Spleen (tissue), 11 donors: Measurements from ENCODE around the gene SLC35F5. TPM values are rescaled to one million over a fixed set of nuclear protein-coding genes. Genes with fewer than 3 reads are reported as not detected.
"Not testable (repeated sequence)": the region's sequence is repeated elsewhere in the genome, so short reads cannot be mapped to it uniquely, and the experiment has no call there.

Experiments used
- DNase-seq: peaks from one replicate; pipeline ENCODE4 v3.0.0-alpha.2; 2020
- H3K27ac ChIP-seq, 8 donors: fragments of 200-600 bp; sonication (generic) in 7 of 8; 1 replicate in 4 of 8; 2 replicates in 4 of 8; pipeline versions ENCODE4 v1.5.0 to v1.8.0; 2016 to 2021; ENCODE audit warnings: inconsistent platforms in 4 of 8, mild to moderate bottlenecking in 4 of 8, moderate library complexity in 1 of 8
- H3K27me3 ChIP-seq, 7 donors: fragments of 200-600 bp; sonication (generic) in 6 of 7; replicated peaks in 1 of 7; 1 replicate in 4 of 7; 2 replicates in 3 of 7; pipeline versions ENCODE4 v1.5.0 to v1.8.0; 2016 to 2021; ENCODE audit warnings: inconsistent platforms in 3 of 7, mild to moderate bottlenecking in 1 of 7
- H3K36me3 ChIP-seq, 6 donors: fragments of 200-600 bp; sonication (generic) in 5 of 6; 1 replicate in 4 of 6; 2 replicates in 2 of 6; pipeline versions ENCODE4 v1.5.0 to v1.8.0; 2016 to 2021; ENCODE audit warnings: inconsistent platforms in 2 of 6
- H3K4me1 ChIP-seq, 6 donors: fragments of 200-600 bp; sonication (generic) in 5 of 6; 1 replicate in 3 of 6; 2 replicates in 3 of 6; pipeline versions ENCODE4 v1.5.0 to v1.8.0; 2016 to 2021; ENCODE audit warnings: inconsistent platforms in 3 of 6
- H3K4me3 ChIP-seq, 8 donors: fragments of 200-600 bp; sonication (generic) in 7 of 8; 1 replicate in 4 of 8; 2 replicates in 4 of 8; pipeline versions ENCODE4 v1.5.0 to v1.8.0; 2016 to 2021; ENCODE audit warnings: inconsistent platforms in 4 of 8, mild to moderate bottlenecking in 4 of 8, moderate library complexity in 2 of 8
- H3K9me3 ChIP-seq, 8 donors: fragments of 200-600 bp; sonication (generic) in 7 of 8; 1 replicate in 4 of 8; 2 replicates in 4 of 8; pipeline versions ENCODE4 v1.5.0 to v1.8.0; 2016 to 2021; ENCODE audit warnings: inconsistent platforms in 4 of 8
- POLR2A ChIP-seq, 3 donors: fragments of 450-650 bp; IDR thresholded peaks; one replicate each; pipeline ENCODE4 v1.5.1; 2017; ENCODE audit warnings: antibody characterized with exemption in 3 of 3, mild to moderate bottlenecking in 1 of 3
- POLR2AphosphoS5 ChIP-seq, 3 donors: sonication (generic); formaldehyde crosslinking; IDR thresholded peaks; one replicate each; pipeline ENCODE4 v1.5.1; 2017; ENCODE audit warnings: antibody characterized with exemption in 3 of 3
- WGBS, 5 donors: extraction: QIAGEN DNeasy Blood & Tissue Kit in 3 of 5; methylation state at CpG; one replicate each; pipeline versions ENCODE4 v1.1.5 to v1.1.7; 2013 to 2018; 5-methylcytosine and 5-hydroxymethylcytosine counted together
- intact Hi-C: fragments of 100-400 bp; cut with DNase I; formaldehyde crosslinking; loops from one replicate; pipeline ENCODE4 v1.15.0; 2023; ENCODE audit warnings: low total_unique reads
- polyA plus RNA-seq, 3 donors: library from polyadenylated mRNA; stranded (reverse); fragments of 200-250 nt; gene quantifications; one replicate each; pipeline ENCODE4 v1.2.1, GENCODE V29; 2013
- total RNA-seq, 7 donors: library from RNA; depleted of rRNA in 3 of 7; stranded (reverse); fragments of >200 nt in 3 of 7; fragmentation: NEBNext Ultra II Directional in 4 of 7; extraction: Animal tissue kit (Norgen Biotek cat#: 25700) in 4 of 7; gene quantifications; one replicate each; pipeline versions ENCODE4 v1.1.0 to v1.2.1, GENCODE V29; 2016 to 2021
- TF ChIP-seq, protein P1 (sequence below), 11 experiments: fragments of 200-600 bp in 7 of 11; fragments of 450-650 bp in 4 of 11; sonication (generic) in 4 of 11; IDR thresholded peaks in 8 of 11; conservative IDR thresholded peaks in 3 of 11; 1 replicate in 7 of 11; 2 replicates in 4 of 11; pipeline versions ENCODE4 v1.4.0 to v1.8.0; 2016 to 2021; ENCODE audit warnings: antibody characterized with exemption in 11 of 11, inconsistent platforms in 4 of 11, mild to moderate bottlenecking in 1 of 11
- donor health status: healthy with polysubstance abuse.
- donor health status: DM: no; HTN: no; CAD: no; lungs with moderate emphysema.
- donor health status: DM: no; HTN: no; CAD: no.
- donor health status: Bipolar disorder and iron deficiency.
- donor health status: healthy.
- donor health status: DM: no; HTN: no; CAD: no.
- donor health status: DM: yes; HTN: yes; CAD: no.

SLC35F5 gene
- total and polyA plus RNA-seq, 10 donors = 10.4 to 104 (median 56.1) TPM

DNA sequence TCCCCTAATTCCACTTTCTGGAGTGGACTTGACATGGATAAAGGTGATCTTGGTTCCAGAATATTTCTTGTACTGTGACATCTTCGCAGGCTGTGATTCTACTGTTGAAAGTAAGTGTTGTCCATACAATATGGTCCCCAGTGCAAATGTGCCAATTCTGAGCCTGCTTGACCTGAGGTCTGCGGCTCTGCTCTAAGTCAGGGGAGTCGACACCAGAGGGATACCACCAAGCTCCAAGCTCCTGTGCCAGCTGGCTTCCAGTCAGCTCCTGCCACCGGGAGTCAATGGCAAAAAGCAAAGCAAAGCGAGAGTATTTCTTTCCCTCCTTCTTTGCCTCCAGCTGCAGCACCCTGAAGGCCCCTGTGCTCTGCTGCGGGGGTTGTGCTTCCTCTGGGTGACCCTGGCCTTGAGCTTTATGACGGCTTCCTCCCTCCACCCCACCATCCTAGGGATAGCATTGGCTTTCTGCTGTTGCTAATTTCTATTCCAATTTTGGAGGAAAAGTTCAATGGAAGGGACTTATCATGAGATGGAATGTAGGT is 50.4 kb downstream of the SLC35F5 start:
- H3K36me3 ChIP-seq = peaks cover 0 to 33% (median 3%) of the 10 kb centered on the region in 6 donors
- intact Hi-C loops = no loop called here
- peak overlapping the region; percentile 0 to 54 (median 42) for H3K27ac ChIP-seq
- H3K9me3 ChIP-seq = peaks cover 0 to 8% (median 0%) of the 10 kb centered on the region in 8 donors
- peaks cover 0 to 12% (median 6%) of the 10 kb centered on the region in 6 donors for H3K4me1 ChIP-seq
- H3K4me3 ChIP-seq = no peak overlapping the region
- DNase-seq = no peak
- H3K27me3 ChIP-seq = no peaks in the 10 kb centered on the region
- WGBS, 5 donors = 56 to 71% (median 62%) methylated on average over 7 of the region's 7 CpGs
- no peak for TF ChIP-seq POLR2A (IDR thresholded peaks at IDR 0.05)
- TF ChIP-seq, protein P1, sequence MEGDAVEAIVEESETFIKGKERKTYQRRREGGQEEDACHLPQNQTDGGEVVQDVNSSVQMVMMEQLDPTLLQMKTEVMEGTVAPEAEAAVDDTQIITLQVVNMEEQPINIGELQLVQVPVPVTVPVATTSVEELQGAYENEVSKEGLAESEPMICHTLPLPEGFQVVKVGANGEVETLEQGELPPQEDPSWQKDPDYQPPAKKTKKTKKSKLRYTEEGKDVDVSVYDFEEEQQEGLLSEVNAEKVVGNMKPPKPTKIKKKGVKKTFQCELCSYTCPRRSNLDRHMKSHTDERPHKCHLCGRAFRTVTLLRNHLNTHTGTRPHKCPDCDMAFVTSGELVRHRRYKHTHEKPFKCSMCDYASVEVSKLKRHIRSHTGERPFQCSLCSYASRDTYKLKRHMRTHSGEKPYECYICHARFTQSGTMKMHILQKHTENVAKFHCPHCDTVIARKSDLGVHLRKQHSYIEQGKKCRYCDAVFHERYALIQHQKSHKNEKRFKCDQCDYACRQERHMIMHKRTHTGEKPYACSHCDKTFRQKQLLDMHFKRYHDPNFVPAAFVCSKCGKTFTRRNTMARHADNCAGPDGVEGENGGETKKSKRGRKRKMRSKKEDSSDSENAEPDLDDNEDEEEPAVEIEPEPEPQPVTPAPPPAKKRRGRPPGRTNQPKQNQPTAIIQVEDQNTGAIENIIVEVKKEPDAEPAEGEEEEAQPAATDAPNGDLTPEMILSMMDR (IDR thresholded peaks at IDR 0.05 in 8 of 11, conservative IDR thresholded peaks at IDR 0.05 in 3 of 11) = no peak
- peak in 2 of 3 donors; percentile 34 to 66 for TF ChIP-seq POLR2AphosphoS5 (IDR thresholded peaks at IDR 0.05)

DNA sequence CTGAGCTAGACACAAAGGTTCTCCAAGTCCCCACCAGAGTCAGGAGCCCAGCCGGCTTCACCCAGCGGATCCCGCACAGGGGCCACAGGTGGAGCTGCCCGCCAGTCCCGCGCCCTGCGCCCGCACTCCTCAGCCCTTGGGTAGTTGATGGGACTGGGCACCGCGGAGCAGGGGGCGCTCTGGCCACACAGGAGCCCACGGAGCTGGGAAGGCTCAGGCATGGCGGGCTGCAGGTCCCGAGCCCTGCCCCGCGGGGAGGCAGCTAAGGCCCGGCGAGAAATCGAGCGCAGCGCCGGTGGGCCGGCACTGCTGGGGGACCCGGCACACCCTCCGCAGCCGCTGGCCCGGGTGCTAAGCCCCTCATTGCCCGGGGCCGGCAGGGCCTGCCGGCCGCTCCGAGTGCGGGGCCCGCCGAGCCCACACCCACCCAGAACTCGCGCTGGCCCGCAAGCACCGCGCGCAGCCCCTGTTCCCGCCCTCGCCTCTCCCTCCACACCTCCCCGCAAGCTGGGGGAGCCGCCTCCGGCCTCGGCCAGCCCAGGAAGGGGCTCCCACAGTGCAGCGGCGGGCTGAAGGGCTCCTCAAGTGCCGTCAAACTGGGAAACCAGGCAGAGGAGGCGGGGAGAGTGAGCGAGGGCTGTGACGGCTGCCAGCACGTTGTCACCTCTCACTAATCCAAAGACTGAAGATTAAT is 52.0 kb downstream of the SLC35F5 start:
- intact Hi-C loops, H3K27ac ChIP-seq, H3K4me3 ChIP-seq, DNase-seq, H3K27me3 ChIP-seq, H3K9me3 ChIP-seq: not testable (repeated sequence)
- H3K36me3 ChIP-seq = peaks cover 0 to 21% (median 3%) of the 10 kb centered on the region in 6 donors
- 90 to 99% (median 95%) methylated on average over 5 to 54 of the region's 54 CpGs for WGBS, 5 donors
- peak in 1 of 3 donors; percentile 24 for TF ChIP-seq POLR2AphosphoS5 (IDR thresholded peaks at IDR 0.05)
- H3K4me1 ChIP-seq = peaks cover 3 to 26% (median 15%) of the 10 kb centered on the region in 6 donors

- WGBS, 5 donors = 90 to 94% (median 94%) methylated on average over 24 to 25 of the region's 25 CpGs
- intact Hi-C loops = no loop called here
- TF ChIP-seq POLR2AphosphoS5 (IDR thresholded peaks at IDR 0.05) (no peak), POLR2A (IDR thresholded peaks at IDR 0.05) (no peak)
- TF ChIP-seq, protein P1 (IDR thresholded peaks at IDR 0.05 in 8 of 11, conservative IDR thresholded peaks at IDR 0.05 in 3 of 11) = no peak
- H3K36me3 ChIP-seq = peaks cover 0 to 17% (median 3%) of the 10 kb centered on the region in 6 donors
- H3K9me3 ChIP-seq = peaks cover 0 to 8% (median 0%) of the 10 kb centered on the region in 8 donors
- DNase-seq = no peak
- no peaks in the 10 kb centered on the region for H3K27me3 ChIP-seq
- H3K4me1 ChIP-seq = peaks cover 3 to 34% (median 18%) of the 10 kb centered on the region in 6 donors
- H3K4me3 ChIP-seq = no peak overlapping the region
- peak overlapping the region in 5 of 8 donors; percentile 1 to 37 (median 24) for H3K27ac ChIP-seq
These were observed 52.8 kb downstream of the SLC35F5 start for GRCh38 chr2:113703386-113704299.

DNA sequence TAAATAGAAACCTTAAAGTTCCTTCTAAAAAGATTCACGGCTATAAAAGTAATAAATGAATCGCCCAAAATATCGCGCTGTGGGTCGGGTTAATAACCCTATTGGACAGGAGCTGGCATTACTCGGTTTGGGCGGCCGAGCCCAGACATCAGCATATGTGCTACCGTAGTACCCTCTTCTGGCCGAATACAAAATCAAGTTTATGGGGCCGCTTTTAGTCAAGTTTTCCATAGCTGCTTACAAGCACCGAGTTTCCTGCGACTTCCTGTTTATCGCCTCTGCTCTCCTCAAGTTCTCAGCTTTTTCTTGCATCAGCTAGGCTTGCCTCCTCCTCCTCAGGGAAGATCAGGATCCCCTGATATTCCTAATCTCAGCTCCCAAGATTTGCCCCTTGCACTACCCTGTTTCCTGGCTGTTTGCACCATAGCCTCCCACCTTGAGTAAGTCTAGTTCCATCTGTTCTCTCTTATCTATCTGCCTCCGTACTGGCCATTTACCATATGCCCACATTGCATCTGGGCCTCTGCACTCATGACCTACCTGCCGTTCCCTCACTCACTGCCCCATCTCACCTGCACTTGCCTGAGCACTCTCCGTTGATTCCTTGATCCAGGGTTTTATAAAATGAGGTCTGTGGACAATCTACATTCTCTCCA is 56.1 kb downstream of the SLC35F5 start:
- H3K4me3 ChIP-seq = peak overlapping the region in 3 of 8 donors; percentile 5 to 44 (median 22)
- H3K9me3 ChIP-seq = peaks cover 0 to 8% (median 0%) of the 10 kb centered on the region in 8 donors
- no peak for TF ChIP-seq POLR2AphosphoS5 (IDR thresholded peaks at IDR 0.05)
- TF ChIP-seq, protein P1 (IDR thresholded peaks at IDR 0.05 in 8 of 11, conservative IDR thresholded peaks at IDR 0.05 in 3 of 11) = peak; percentile 24 to 71 (median 52)
- H3K27ac ChIP-seq = peak overlapping the region in 6 of 8 donors; percentile 4 to 54 (median 11)
- H3K36me3 ChIP-seq = peaks cover 0 to 16% (median 3%) of the 10 kb centered on the region in 6 donors
- intact Hi-C loops = no loop called here
- 20 to 38% (median 27%) methylated on average over 17 of the region's 17 CpGs for WGBS, 5 donors
- peaks cover 0 to 26% (median 14%) of the 10 kb centered on the region in 6 donors for H3K4me1 ChIP-seq
- peak; percentile 86 for DNase-seq
- no peaks in the 10 kb centered on the region for H3K27me3 ChIP-seq
